Stimulated activated naive CD8-positive, alpha-beta T cell treated with anti-CD3 and anti-CD28 coated beads, Interleukin-15, Interleukin-2, amounts not matched to agents 100 U/mL and 50 U/mL, for 24 hours (primary cell): ENCODE measurements around the gene ANKIB1.
A peak's percentile ranks its signal among the peaks of the same experiment; 100 is the strongest.

Source experiments
- ATAC-seq: fragments of 150-1000 bp; cut with Tn5 transposase; one replicate; pipeline ENCODE4 v1.10.0; 2021
- DNase-seq: peaks from one replicate; pipeline ENCODE4 v3.0.0; 2021

Gene ANKIB1

GRCh38 chr7:92268921-92269320 lies 23.1 kb downstream of the ANKIB1 start:
- ATAC-seq (no peak), DNase-seq (no peak)

- DNase-seq (no peak), ATAC-seq (no peak)
Measured at GRCh38 chr7:92275327-92275726, 29.6 kb downstream of the ANKIB1 start.

- DNase-seq: no peak
- peak; percentile 32 for ATAC-seq
Measured at GRCh38 chr7:92276460-92276864, 30.7 kb downstream of the ANKIB1 start.

- no peak for ATAC-seq
- no peak for DNase-seq
Measured at GRCh38 chr7:92279396-92280031, 33.7 kb downstream of the ANKIB1 start.

- ATAC-seq (no peak), DNase-seq (no peak)
Measured at GRCh38 chr7:92281031-92281430, 35.3 kb downstream of the ANKIB1 start.

GRCh38 chr7:92282221-92282814 lies 36.5 kb downstream of the ANKIB1 start:
- DNase-seq (no peak), ATAC-seq (no peak)

- DNase-seq (no peak), ATAC-seq (no peak)
Measured at GRCh38 chr7:92282930-92283329, 37.2 kb downstream of the ANKIB1 start.

- no peak for DNase-seq
- no peak for ATAC-seq
Measured at GRCh38 chr7:92289321-92289720, 43.5 kb downstream of the ANKIB1 start.

GRCh38 chr7:92292981-92293380 lies 47.2 kb downstream of the ANKIB1 start:
- ATAC-seq: no peak
- DNase-seq: no peak

GRCh38 chr7:92293896-92294590 lies 48.3 kb downstream of the ANKIB1 start:
- DNase-seq (no peak), ATAC-seq (no peak)

- no peak for DNase-seq
- no peak for ATAC-seq
Measured at GRCh38 chr7:92295391-92295790, 49.6 kb downstream of the ANKIB1 start.

GRCh38 chr7:92296235-92296634 lies 50.5 kb downstream of the ANKIB1 start:
- no peak for ATAC-seq

GRCh38 chr7:92296880-92297445 lies 51.2 kb downstream of the ANKIB1 start:
- ATAC-seq (no peak), DNase-seq (no peak)

More at GRCh38 chr7:92296235-92296634, 50.5 kb downstream of the ANKIB1 start:
- DNase-seq: no peak

- DNase-seq: no peak
- ATAC-seq: no peak
Measured at GRCh38 chr7:92297736-92298135, 52.0 kb downstream of the ANKIB1 start.

GRCh38 chr7:92303761-92304160 lies 58.0 kb downstream of the ANKIB1 start:
- ATAC-seq: no peak
- no peak for DNase-seq

GRCh38 chr7:92304406-92304893 lies 58.7 kb downstream of the ANKIB1 start:
- no peak for DNase-seq
- ATAC-seq: no peak

GRCh38 chr7:92306153-92306552 lies 60.4 kb downstream of the ANKIB1 start:
- no peak for DNase-seq
- ATAC-seq: no peak

GRCh38 chr7:92313055-92313454 lies 67.3 kb downstream of the ANKIB1 start:
- DNase-seq (no peak), ATAC-seq (no peak)

GRCh38 chr7:92319243-92319642 lies 73.5 kb downstream of the ANKIB1 start:
- no peak for DNase-seq
- no peak for ATAC-seq

GRCh38 chr7:92325173-92325572 lies 79.4 kb downstream of the ANKIB1 start:
- ATAC-seq (no peak), DNase-seq (no peak)

- ATAC-seq: no peak
- no peak for DNase-seq
Measured at GRCh38 chr7:92325858-92326257, 80.1 kb downstream of the ANKIB1 start.

GRCh38 chr7:92330835-92331438 lies 85.2 kb downstream of the ANKIB1 start:
- ATAC-seq: no peak

GRCh38 chr7:92331508-92331907 lies 85.7 kb downstream of the ANKIB1 start:
- ATAC-seq: no peak
- no peak for DNase-seq

More at GRCh38 chr7:92330835-92331438, 85.2 kb downstream of the ANKIB1 start:
- DNase-seq: no peak
